Gastroesophageal sphincter (tissue), 3 donors: ENCODE measurements around the gene SEMA3F.

Experiments
- POLR2A ChIP-seq, 2 donors: fragments of 450-650 bp; IDR thresholded peaks; one replicate each; pipeline ENCODE4 v1.6.1; 2017; ENCODE audit warnings: antibody characterized with exemption in 2 of 2, mild to moderate bottlenecking in 2 of 2, moderate library complexity in 1 of 2
- POLR2AphosphoS5 ChIP-seq: sonication (generic); formaldehyde crosslinking; IDR thresholded peaks from one replicate; pipeline ENCODE4 v1.6.1; 2017; ENCODE audit warnings: antibody characterized with exemption
- TF ChIP-seq, protein P1 (sequence below), 4 experiments: fragments of 200-600 bp in 2 of 4; fragments of 450-650 bp in 2 of 4; sonication (generic) in 1 of 4; IDR thresholded peaks; one replicate each; pipeline ENCODE4 v1.5.1; 2017 to 2019; ENCODE audit warnings: antibody characterized with exemption in 4 of 4, mild to moderate bottlenecking in 2 of 4, moderate library complexity in 2 of 4

DNA sequence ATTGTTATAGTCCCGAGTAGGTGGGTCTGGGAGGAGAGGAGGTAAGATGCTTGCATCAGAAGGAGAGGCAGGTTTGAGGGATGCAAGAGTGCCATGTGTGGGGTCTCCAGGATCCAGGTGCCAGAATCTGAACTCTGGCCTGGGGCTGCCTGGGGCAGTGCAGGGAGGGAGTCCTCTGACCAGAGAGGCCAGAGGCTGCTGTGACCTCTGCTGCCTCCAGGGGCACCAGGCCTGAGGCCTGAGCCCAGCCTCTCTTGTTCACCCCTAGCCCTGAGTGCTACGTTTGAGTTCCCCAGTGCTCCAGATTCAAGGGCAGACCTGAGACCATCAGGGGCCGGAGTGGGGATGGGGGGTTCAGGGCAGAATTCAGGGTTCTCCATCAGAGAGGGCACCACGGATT, 57.4 kb downstream of the SEMA3F start:
- TF ChIP-seq, protein P1, sequence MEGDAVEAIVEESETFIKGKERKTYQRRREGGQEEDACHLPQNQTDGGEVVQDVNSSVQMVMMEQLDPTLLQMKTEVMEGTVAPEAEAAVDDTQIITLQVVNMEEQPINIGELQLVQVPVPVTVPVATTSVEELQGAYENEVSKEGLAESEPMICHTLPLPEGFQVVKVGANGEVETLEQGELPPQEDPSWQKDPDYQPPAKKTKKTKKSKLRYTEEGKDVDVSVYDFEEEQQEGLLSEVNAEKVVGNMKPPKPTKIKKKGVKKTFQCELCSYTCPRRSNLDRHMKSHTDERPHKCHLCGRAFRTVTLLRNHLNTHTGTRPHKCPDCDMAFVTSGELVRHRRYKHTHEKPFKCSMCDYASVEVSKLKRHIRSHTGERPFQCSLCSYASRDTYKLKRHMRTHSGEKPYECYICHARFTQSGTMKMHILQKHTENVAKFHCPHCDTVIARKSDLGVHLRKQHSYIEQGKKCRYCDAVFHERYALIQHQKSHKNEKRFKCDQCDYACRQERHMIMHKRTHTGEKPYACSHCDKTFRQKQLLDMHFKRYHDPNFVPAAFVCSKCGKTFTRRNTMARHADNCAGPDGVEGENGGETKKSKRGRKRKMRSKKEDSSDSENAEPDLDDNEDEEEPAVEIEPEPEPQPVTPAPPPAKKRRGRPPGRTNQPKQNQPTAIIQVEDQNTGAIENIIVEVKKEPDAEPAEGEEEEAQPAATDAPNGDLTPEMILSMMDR (IDR thresholded peaks at IDR 0.05), result no peak
- TF ChIP-seq POLR2A (IDR thresholded peaks at IDR 0.05) (no peak), POLR2AphosphoS5 (no peak)
